ENCODE data around the gene MRC2.
"Not testable (repeated sequence)": the region's sequence is repeated elsewhere in the genome, so short reads cannot be mapped to it uniquely, and the experiment has no call there.

Gene MRC2

GRCh38 chr17:62696726-62697490, 69.4 kb downstream of the MRC2 start:
- FAIRE-seq, result no peak
- no peak for DNase-seq (ENCODE audit: low spot score)

GRCh38 chr17:62698459-62698858, 71.0 kb downstream of the MRC2 start:
- not testable (repeated sequence) for DNase-seq (ENCODE audit: low spot score); FAIRE-seq

GRCh38 chr17:62700964-62701705, 73.7 kb downstream of the MRC2 start:
- FAIRE-seq (no peak), DNase-seq (ENCODE audit: low spot score) (no peak)

GRCh38 chr17:62701706-62702085, 74.2 kb downstream of the MRC2 start:
- no peak for FAIRE-seq
- DNase-seq (ENCODE audit: low spot score), result no peak

GRCh38 chr17:62702746-62703260, 75.3 kb downstream of the MRC2 start:
- DNase-seq (ENCODE audit: low spot score) (no peak), FAIRE-seq (no peak)

GRCh38 chr17:62703261-62703775, 75.8 kb downstream of the MRC2 start:
- DNase-seq (ENCODE audit: low spot score), result peak; percentile 91
- peak; percentile 86 for FAIRE-seq

GRCh38 chr17:62703776-62704380, 76.4 kb downstream of the MRC2 start:
- FAIRE-seq, result no peak
- peak; percentile 60 for DNase-seq (ENCODE audit: low spot score)

- FAIRE-seq (no peak), DNase-seq (ENCODE audit: low spot score) (no peak)
Measured at GRCh38 chr17:62704381-62704971, 77.0 kb downstream of the MRC2 start.

GRCh38 chr17:62705156-62705777, 77.8 kb downstream of the MRC2 start:
- no peak for DNase-seq (ENCODE audit: low spot score)
- FAIRE-seq, result no peak

GRCh38 chr17:62705778-62706597, 78.5 kb downstream of the MRC2 start:
- no peak for DNase-seq (ENCODE audit: low spot score)
- no peak for FAIRE-seq

GRCh38 chr17:62706598-62707424, 79.3 kb downstream of the MRC2 start:
- FAIRE-seq, result no peak
- no peak for DNase-seq (ENCODE audit: low spot score)

GRCh38 chr17:62707425-62707739, 79.9 kb downstream of the MRC2 start:
- no peak for DNase-seq (ENCODE audit: low spot score)
- no peak for FAIRE-seq

GRCh38 chr17:62708587-62708986, 81.1 kb downstream of the MRC2 start:
- FAIRE-seq, result no peak
- DNase-seq (ENCODE audit: low spot score), result no peak

GRCh38 chr17:62712171-62712581, 84.7 kb downstream of the MRC2 start:
- no peak for DNase-seq (ENCODE audit: low spot score)
- no peak for FAIRE-seq

GRCh38 chr17:62713086-62713881, 85.8 kb downstream of the MRC2 start:
- FAIRE-seq, result peak; percentile 20
- DNase-seq (ENCODE audit: low spot score), result no peak

- FAIRE-seq (no peak), DNase-seq (ENCODE audit: low spot score) (no peak)
Measured at GRCh38 chr17:62714016-62714777, 86.7 kb downstream of the MRC2 start.

- FAIRE-seq (no peak), DNase-seq (ENCODE audit: low spot score) (no peak)
Measured at GRCh38 chr17:62715882-62716390, 88.5 kb downstream of the MRC2 start.
